ENCODE results near the gene ZNF281.

The ZNF281 gene

DNA sequence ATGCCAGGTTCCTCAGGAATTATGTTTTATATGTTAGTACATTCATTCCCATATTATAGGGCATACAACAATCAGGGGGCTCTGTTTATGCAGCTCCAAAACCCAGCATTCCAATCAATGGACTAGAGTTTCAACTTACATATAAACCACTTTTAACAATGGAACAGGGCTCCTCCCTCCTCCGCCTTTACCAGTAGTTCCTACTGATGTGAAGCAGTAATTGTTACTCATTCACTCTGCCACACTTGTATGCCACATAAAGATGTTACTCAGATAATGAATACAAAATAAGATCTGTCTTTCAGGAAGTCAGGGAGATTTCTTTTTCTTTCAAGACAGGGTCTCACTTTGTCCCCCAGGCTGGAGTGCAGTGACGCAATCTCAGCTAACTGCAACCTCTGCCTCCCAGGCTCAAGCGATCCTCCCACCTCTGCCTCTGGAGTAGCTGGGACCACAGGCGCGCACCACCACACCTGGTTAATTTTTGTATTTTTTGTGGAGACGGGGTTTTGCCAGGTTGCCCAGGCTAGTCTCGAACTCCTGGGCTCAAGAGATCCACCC lies 17.1 kb downstream of the ZNF281 start:
- no peaks in the 10 kb centered on the region for H3K9me3 Mint-ChIP-seq
- no peaks in the 10 kb centered on the region for H3K27me3 Mint-ChIP-seq
- peaks cover 0 to 6% of the 10 kb centered on the region in 2 donors for H3K36me3 Mint-ChIP-seq
- H3K27ac Mint-ChIP-seq: no peak overlapping the region
- ATAC-seq (replicated peaks) (no peak), DNase-seq (no peak)
- H3K4me3 Mint-ChIP-seq: no peak overlapping the region
- H3K4me1 Mint-ChIP-seq: peaks cover 0 to 1% of the 10 kb centered on the region in 2 donors

DNA sequence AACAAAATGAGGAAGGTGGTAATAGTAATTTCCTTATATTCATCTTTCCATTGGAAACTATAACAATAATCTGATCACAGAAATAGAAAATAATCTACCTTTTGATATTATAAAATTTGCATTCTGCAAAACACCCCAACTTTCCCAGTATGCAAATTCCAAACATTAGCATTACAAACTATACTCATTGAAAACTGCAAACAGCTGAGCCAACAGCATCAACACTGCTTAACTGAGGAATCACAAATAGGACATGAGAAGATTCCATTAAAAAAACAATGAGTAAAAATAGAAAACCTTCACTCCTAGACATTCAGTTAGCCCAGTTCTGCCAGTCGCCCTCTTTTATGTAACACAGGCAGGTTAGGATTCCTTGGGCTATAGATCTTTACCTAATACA lies 18.1 kb downstream of the ZNF281 start:
- no peak overlapping the region for H3K4me3 Mint-ChIP-seq
- H3K27me3 Mint-ChIP-seq: no peaks in the 10 kb centered on the region
- peaks cover 0 to 1% of the 10 kb centered on the region in 2 donors for H3K4me1 Mint-ChIP-seq
- H3K36me3 Mint-ChIP-seq: peaks cover 0 to 6% of the 10 kb centered on the region in 2 donors
- DNase-seq: no peak
- H3K9me3 Mint-ChIP-seq: no peaks in the 10 kb centered on the region
- no peak for ATAC-seq (replicated peaks)
- no peak overlapping the region for H3K27ac Mint-ChIP-seq

DNA sequence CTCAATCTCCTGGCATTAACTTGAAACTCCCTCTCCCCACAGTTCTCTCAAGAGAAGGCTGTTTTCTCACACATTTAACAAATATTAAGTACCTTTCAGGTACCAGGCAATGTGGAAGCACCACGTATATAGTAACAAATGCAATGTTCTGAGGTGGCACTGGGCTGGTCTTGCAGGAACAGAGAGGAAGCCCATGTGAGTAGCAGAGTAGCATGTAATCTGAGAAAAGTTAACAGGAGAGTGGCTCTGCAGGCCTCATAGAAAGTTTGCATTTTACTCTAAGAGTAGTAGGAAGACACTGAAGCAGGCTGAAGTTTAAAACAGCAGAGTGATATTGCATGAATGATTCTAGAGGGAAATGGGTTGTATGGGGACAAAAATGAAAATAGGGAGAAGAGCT lies 21.0 kb downstream of the ZNF281 start:
- no peaks in the 10 kb centered on the region for H3K27me3 Mint-ChIP-seq
- peaks cover 0 to 4% of the 10 kb centered on the region in 2 donors for H3K4me1 Mint-ChIP-seq
- ATAC-seq (replicated peaks) (no peak), DNase-seq (no peak)
- no peaks in the 10 kb centered on the region for H3K36me3 Mint-ChIP-seq
- H3K9me3 Mint-ChIP-seq: no peaks in the 10 kb centered on the region
- H3K27ac Mint-ChIP-seq: no peak overlapping the region
- H3K4me3 Mint-ChIP-seq: no peak overlapping the region

DNA sequence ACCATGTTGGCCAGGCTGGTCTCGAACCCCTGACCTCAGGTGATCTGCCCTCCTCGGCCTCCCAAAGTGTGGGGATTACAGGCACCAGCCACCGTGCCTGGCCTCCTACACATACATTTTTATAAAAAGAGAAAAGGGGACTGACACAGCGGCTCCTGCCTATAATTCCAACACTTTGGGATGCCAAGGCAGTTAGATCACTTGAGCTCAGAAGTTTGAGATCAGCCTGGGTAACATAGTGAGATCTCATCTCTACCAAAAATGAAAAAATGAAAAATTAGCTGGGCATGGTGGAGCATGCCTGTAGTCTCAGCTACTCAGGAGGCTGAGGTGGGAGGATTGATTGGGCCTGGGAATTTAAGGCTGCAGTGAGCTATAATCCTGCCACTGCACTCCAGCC lies 23.4 kb downstream of the ZNF281 start:
- H3K4me3 Mint-ChIP-seq: no peak overlapping the region
- ATAC-seq (replicated peaks): no peak
- peaks cover 4% of the 10 kb centered on the region in 2 donors for H3K4me1 Mint-ChIP-seq
- H3K27ac Mint-ChIP-seq: no peak overlapping the region
- no peaks in the 10 kb centered on the region for H3K27me3 Mint-ChIP-seq
- H3K9me3 Mint-ChIP-seq: peaks cover 0 to 1% of the 10 kb centered on the region in 2 donors
- no peak for DNase-seq
- no peaks in the 10 kb centered on the region for H3K36me3 Mint-ChIP-seq

DNA sequence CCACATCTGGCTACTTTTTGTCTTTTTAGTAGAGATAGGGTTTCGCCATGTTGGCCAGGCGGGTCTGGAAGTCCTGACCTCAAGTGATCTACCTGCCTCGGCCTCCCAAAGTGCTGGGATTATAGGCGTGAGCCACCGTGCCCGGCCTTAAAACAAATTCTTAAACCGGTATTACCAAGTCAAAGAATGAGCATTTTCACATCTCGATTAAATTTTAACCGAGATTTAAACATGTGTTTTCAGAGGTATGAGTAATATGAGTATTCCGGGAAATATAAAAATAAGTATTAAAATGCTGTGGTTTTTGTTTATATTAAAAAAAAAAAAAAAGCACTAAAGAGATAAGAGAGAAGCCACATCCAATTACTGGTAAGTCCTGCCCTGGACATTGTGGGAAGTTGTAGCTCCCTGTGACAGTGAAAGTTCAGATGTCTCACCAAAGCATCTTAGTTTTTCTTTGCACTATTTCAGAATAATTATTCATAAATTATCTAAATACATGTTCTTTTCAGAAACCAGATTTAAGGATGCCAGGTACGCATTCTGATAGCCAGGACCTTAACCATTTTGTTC lies 24.9 kb downstream of the ZNF281 start:
- Mint-ChIP-seq H3K27ac (no peak overlapping the region), H3K4me3 (no peak overlapping the region), H3K9me3 (peaks cover 0 to 1% of the 10 kb centered on the region in 2 donors), H3K36me3 (no peaks in the 10 kb centered on the region), H3K27me3 (no peaks in the 10 kb centered on the region), H3K4me1 (peaks cover 12 to 14% of the 10 kb centered on the region in 2 donors)
- no peak for ATAC-seq (replicated peaks)
- DNase-seq: no peak

DNA sequence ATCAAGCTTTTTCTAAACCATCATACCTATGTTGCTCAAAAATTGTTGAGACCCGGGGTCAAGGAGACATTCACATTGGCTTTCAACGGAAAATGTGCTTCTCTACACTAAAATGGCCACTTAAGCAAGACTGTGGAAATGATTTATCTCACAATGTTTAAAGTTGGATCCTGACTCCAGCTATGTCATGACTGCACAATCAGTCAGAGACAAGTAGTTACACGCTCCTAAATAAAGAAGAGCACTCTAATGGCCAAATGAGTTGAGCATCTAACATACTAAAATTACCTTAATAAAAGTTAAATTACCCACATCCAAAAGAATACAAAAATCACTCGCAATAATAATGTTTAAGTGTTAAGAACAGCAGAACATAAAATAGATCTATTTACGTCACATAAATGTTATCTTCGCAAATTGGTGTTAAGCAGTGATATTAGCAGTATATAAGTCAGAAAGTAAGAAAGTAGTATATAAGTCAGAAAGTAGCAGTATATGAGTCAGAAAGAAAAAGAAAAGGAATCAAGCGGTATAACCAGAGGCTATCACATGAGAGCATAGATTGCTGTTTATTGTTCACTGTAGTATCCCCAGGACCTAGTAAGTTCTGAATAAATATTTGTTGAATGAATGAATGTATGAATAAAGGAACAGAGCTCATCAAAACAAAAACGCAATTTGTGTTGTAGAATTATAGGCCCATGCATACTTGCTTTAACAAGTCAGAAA lies 28.4 kb downstream of the ZNF281 start:
- Mint-ChIP-seq H3K27ac (no peak overlapping the region), H3K27me3 (no peaks in the 10 kb centered on the region), H3K4me3 (no peak overlapping the region), H3K9me3 (peaks cover 5% of the 10 kb centered on the region in 2 donors), H3K36me3 (peaks cover 0 to 5% of the 10 kb centered on the region in 2 donors), H3K4me1 (peaks cover 26 to 38% of the 10 kb centered on the region in 2 donors)
- ATAC-seq (replicated peaks) (no peak), DNase-seq (no peak)

DNA sequence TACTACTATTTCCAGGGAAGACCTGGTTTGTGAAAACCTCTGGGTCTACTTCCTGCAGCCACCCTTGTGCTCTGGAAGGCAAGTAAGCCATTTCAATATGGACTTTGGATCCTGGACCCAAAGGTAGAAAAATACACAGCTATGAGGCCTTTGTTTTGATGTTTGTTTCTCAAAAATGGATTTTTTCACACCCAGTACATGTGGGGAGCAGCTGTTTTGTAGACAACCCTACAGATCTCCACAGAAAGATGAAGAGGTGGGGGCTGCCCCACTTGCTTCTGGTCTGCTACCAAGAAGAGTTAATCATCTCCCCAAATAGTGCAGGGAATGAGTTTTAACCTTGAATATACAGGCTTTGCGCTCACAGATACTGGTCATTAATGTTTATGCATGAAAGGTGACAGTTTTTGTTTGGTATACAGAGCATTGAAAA lies 29.2 kb downstream of the ZNF281 start:
- ATAC-seq (replicated peaks) (peak; percentile 96 to 97), DNase-seq (peak; percentile 31)
- Mint-ChIP-seq H3K4me3 (no peak overlapping the region), H3K27me3 (no peaks in the 10 kb centered on the region), H3K27ac (no peak overlapping the region), H3K4me1 (peaks cover 25 to 38% of the 10 kb centered on the region in 2 donors), H3K9me3 (peaks cover 5% of the 10 kb centered on the region in 2 donors), H3K36me3 (peaks cover 0 to 5% of the 10 kb centered on the region in 2 donors)

DNA sequence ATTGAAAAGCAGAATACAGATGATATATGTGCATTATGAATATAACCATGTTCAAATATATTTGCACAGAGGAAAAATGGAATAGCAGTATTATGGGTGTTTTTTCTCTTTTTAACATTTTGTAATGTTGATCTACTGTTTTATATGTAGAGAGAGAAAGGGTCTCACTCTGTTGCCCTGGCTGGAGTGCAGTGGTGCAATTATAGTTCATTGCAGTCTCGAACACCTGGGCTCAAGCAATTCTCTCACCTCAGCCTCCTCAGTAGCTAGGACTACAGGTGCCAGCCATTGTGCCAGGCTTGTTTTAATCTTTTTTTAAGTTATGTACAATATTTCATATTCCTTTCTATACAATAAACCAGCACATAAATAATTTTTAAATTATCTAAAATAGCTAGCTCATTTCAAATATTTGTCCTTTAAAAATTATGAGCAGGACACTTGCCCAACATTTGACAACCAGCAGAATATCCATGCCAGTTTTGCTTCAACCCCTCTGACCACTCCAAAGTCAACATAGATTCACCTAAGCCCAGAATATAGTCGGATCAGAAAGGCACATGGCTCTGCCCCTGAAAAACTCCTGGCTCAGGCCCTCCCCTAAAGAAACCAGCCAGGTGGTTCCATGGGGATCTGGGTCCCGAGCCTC lies 29.8 kb downstream of the ZNF281 start:
- ATAC-seq (replicated peaks): no peak
- H3K4me1 Mint-ChIP-seq: peaks cover 23 to 38% of the 10 kb centered on the region in 2 donors
- peak overlapping the region; percentile 6 for H3K27ac Mint-ChIP-seq
- H3K4me3 Mint-ChIP-seq: no peak overlapping the region
- peaks cover 0 to 5% of the 10 kb centered on the region in 2 donors for H3K36me3 Mint-ChIP-seq
- H3K9me3 Mint-ChIP-seq: peaks cover 5% of the 10 kb centered on the region in 2 donors
- no peak for DNase-seq
- H3K27me3 Mint-ChIP-seq: no peaks in the 10 kb centered on the region

DNA sequence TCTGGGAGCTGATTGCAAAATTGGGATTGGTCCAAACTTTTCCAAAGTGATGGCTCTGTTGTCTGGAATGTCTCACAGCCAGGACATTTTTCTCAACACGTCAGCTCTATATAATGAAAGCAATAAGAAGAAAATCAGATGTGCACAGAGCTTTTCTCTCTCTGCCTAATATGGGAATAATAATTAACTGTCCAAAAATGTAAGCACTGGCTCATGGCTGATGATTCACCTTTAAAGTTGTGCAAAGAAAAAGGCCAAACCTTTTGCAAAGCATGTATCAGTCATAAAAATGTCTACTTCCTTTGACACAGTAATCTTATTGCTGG lies 30.4 kb downstream of the ZNF281 start:
- H3K9me3 Mint-ChIP-seq: peaks cover 5% of the 10 kb centered on the region in 2 donors
- peaks cover 23 to 38% of the 10 kb centered on the region in 2 donors for H3K4me1 Mint-ChIP-seq
- H3K36me3 Mint-ChIP-seq: peaks cover 0 to 5% of the 10 kb centered on the region in 2 donors
- H3K27ac Mint-ChIP-seq: no peak overlapping the region
- H3K4me3 Mint-ChIP-seq: no peak overlapping the region
- H3K27me3 Mint-ChIP-seq: no peaks in the 10 kb centered on the region
- no peak for DNase-seq
- ATAC-seq (replicated peaks): no peak

DNA sequence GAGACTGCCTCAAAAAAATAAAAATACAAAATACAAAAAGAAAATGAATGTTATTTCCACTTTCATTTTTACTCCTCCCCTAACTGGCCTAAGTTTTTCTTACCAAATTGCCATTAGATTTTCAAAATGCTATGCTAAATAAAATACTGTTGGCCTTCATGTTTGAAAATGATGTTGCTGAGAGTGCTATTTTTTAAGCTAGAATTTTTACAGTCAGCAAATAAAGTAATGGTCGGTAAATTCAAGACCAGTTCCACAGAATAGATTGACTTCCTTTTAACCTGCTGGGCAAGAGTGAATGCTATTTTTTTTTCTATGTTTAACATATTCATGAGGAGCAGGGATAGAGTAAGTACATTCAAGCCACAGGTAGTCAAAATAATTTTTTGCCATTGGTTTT lies 31.7 kb downstream of the ZNF281 start:
- Mint-ChIP-seq H3K9me3 (peaks cover 5% of the 10 kb centered on the region in 2 donors), H3K36me3 (peaks cover 0 to 8% of the 10 kb centered on the region in 2 donors), H3K27ac (no peak overlapping the region), H3K4me1 (peaks cover 23 to 38% of the 10 kb centered on the region in 2 donors), H3K27me3 (no peaks in the 10 kb centered on the region), H3K4me3 (peak overlapping the region in 1 of 2 donors; percentile 43)
- ATAC-seq (replicated peaks): peak in 1 of 2 donors; percentile 20
- DNase-seq: no peak

DNA sequence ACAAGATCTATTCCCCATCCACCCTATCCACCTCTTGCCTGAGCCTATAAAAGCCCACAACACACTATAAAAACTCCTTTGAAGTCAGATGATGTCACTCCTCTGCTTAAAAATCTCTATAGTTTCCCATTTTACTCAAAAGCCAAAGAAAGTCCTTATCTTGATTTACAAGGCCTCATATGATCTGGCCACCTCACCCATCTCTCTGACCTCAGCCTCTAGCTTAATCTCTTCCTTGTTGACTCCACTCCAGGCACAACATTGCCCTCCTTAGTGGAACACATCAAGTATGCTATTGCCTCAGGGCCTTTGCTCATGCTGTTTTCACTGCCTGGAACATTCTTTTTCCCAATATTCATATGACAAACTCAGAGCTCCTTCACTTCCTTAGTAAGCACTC lies 33.3 kb downstream of the ZNF281 start:
- Mint-ChIP-seq H3K4me3 (no peak overlapping the region), H3K27me3 (no peaks in the 10 kb centered on the region), H3K36me3 (peaks cover 3 to 12% of the 10 kb centered on the region in 2 donors), H3K9me3 (peaks cover 4 to 5% of the 10 kb centered on the region in 2 donors), H3K27ac (no peak overlapping the region), H3K4me1 (peaks cover 23 to 36% of the 10 kb centered on the region in 2 donors)
- no peak for ATAC-seq (replicated peaks)
- no peak for DNase-seq

DNA sequence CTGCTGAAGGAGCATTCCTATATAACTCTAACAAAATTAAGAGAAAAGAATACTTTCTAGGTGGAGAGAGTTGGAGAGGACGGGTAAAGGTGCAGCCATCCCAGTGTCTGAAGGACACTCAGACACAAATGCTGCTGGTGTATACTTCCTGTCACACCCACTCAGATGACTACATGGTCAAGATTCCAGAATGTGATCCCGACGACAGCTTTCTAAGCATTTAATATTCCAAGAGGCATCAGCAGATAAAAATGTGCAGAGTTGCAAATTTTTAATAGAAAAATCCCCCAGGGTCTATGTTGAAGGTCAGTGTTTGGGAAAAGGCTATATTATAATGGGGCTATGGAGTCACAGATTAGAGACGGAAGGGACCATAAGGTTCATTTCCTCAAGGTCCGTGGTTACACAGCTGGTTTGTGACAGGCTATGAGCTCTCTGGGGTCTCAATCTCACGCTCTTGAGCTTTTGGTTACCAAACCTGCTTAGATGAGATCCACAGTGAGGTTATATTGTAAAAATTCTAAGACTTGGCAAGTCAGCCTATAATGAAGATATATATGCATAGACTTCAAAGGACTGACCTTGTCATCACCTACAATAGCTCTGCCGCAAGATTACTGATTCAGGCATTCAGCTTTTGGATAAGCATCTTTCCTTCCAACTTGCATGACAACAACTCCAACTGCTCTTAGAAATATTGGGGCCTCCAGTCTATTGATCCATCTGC lies 35.1 kb downstream of the ZNF281 start:
- H3K36me3 Mint-ChIP-seq: peaks cover 5 to 14% of the 10 kb centered on the region in 2 donors
- no peak overlapping the region for H3K27ac Mint-ChIP-seq
- peaks cover 14 to 25% of the 10 kb centered on the region in 2 donors for H3K4me1 Mint-ChIP-seq
- DNase-seq: no peak
- peaks cover 3 to 5% of the 10 kb centered on the region in 2 donors for H3K9me3 Mint-ChIP-seq
- H3K4me3 Mint-ChIP-seq: no peak overlapping the region
- ATAC-seq (replicated peaks): no peak
- no peaks in the 10 kb centered on the region for H3K27me3 Mint-ChIP-seq

DNA sequence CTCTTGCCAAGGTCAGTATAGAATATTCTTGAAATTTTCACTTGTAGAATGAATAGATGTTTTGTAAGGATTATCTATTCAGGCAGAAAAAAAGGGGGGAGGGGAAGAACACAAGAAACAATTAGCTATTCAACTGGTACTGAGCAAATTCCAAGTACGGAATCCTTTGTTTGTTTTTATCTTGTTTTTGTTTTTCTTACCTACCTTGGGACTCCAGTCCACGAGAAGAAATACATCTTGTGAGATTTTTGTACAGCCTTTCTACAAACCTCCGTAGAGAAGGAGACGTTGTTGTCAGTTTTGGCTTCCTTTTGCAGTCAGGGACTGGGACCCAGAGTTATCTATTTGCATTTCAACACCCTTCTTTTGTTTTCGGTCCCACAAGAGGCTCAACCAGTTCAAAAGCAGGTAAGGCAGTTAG lies 36.0 kb downstream of the ZNF281 start:
- H3K4me1 Mint-ChIP-seq: peaks cover 10 to 17% of the 10 kb centered on the region in 2 donors
- H3K27ac Mint-ChIP-seq: no peak overlapping the region
- H3K4me3 Mint-ChIP-seq: no peak overlapping the region
- peaks cover 5 to 16% of the 10 kb centered on the region in 2 donors for H3K36me3 Mint-ChIP-seq
- no peaks in the 10 kb centered on the region for H3K27me3 Mint-ChIP-seq
- ATAC-seq (replicated peaks) (no peak), DNase-seq (no peak)
- peaks cover 3 to 5% of the 10 kb centered on the region in 2 donors for H3K9me3 Mint-ChIP-seq

DNA sequence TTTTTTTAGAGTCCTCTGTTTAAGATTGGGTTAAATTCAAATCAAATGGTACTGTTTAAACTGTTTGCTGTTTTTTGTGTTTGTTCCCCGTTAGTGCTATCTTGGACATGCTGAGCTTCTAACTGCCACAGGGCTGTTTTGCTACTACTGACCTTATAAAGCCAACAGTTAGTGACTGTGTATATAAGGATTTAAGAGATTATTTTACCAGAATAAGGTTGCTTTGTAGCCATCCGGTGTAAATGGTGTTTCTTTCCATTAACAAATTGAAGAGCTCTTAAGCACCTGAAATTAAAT lies 37.0 kb downstream of the ZNF281 start:
- DNase-seq (no peak), ATAC-seq (replicated peaks) (no peak)
- Mint-ChIP-seq H3K36me3 (peaks cover 5 to 22% of the 10 kb centered on the region in 2 donors), H3K27me3 (no peaks in the 10 kb centered on the region), H3K27ac (no peak overlapping the region), H3K9me3 (peaks cover 3 to 5% of the 10 kb centered on the region in 2 donors), H3K4me3 (no peak overlapping the region), H3K4me1 (peaks cover 11 to 16% of the 10 kb centered on the region in 2 donors)

Data from stimulated activated naive B cell treated with anti-CD40 and anti-IgM and Interleukin-4, amounts not matched to agents 10 μg/mL and 1 μg/mL and 100 μg/mL, for 72 hours (primary cell).